Stomach (tissue), 4 donors: ENCODE data around the gene SUV39H2.
"Not testable (repeated sequence)": the region's sequence is repeated elsewhere in the genome, so short reads cannot be mapped to it uniquely, and the experiment has no call there.

Experiments
- POLR2A ChIP-seq, 4 donors: fragments of 450-650 bp; IDR thresholded peaks; one replicate each; pipeline ENCODE4 v1.6.1; 2016; ENCODE audit warnings: antibody characterized with exemption in 4 of 4, control low read depth in 2 of 4, mild to moderate bottlenecking in 1 of 4, moderate library complexity in 1 of 4
- POLR2AphosphoS5 ChIP-seq, 3 donors: sonication (generic); formaldehyde crosslinking; IDR thresholded peaks; one replicate each; pipeline ENCODE4 v1.6.1; 2016; ENCODE audit warnings: antibody characterized with exemption in 3 of 3
- TF ChIP-seq, protein P1 (sequence below), 7 experiments: fragments of 450-650 bp in 4 of 7; fragments of 200-600 bp in 3 of 7; sonication (generic) in 3 of 7; IDR thresholded peaks; one replicate each; pipeline ENCODE4 v1.5.1; 2016 to 2019; ENCODE audit warnings: antibody characterized with exemption in 7 of 7, control low read depth in 2 of 7, mild to moderate bottlenecking in 1 of 7

DNA sequence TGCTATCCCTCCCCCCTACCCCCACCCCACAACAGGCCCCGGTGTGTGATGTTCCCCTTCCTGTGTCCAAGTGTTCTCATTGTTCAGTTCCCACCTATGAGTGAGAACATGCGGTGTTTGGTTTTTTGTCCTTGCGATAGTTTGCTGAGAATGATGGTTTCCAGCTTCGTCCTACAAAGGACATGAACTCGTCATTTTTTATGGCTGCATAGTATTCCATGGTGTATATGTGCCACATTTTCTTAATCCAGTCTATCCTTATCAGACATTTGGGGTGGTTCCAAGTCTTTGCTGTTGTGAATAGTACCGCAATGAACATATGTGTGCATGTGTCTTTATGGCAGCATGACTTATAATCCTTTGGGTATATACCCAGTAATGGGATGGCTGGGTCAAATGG, 14.2 kb upstream of the SUV39H2 start:
- not testable (repeated sequence) for TF ChIP-seq POLR2AphosphoS5, POLR2A (IDR thresholded peaks at IDR 0.05)
- TF ChIP-seq, protein P1, sequence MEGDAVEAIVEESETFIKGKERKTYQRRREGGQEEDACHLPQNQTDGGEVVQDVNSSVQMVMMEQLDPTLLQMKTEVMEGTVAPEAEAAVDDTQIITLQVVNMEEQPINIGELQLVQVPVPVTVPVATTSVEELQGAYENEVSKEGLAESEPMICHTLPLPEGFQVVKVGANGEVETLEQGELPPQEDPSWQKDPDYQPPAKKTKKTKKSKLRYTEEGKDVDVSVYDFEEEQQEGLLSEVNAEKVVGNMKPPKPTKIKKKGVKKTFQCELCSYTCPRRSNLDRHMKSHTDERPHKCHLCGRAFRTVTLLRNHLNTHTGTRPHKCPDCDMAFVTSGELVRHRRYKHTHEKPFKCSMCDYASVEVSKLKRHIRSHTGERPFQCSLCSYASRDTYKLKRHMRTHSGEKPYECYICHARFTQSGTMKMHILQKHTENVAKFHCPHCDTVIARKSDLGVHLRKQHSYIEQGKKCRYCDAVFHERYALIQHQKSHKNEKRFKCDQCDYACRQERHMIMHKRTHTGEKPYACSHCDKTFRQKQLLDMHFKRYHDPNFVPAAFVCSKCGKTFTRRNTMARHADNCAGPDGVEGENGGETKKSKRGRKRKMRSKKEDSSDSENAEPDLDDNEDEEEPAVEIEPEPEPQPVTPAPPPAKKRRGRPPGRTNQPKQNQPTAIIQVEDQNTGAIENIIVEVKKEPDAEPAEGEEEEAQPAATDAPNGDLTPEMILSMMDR (IDR thresholded peaks at IDR 0.05) = not testable (repeated sequence)
